ENCODE measurements around the gene IRGC. TPM values are rescaled to one million over a fixed set of nuclear protein-coding genes. Genes with fewer than 3 reads are reported as not detected.

IRGC gene
- total and polyA plus RNA-seq, 2 donors (not counting 3 experiments of a cell fraction or from before 2014, with no cell fraction given) = not detected

- ChIA-PET POLR2A (interaction anchor here (1.1 to 1.2 kb wide), 2 partner anchors 25 to 31 kb away, joined by 3 read pairs; partner anchors contain the start of gene PLAUR), CTCF (interaction anchor here (0.6 to 2.0 kb wide), 12 partner anchors 21 to 109 kb away, joined by 3 to 13 read pairs (median 4); partner anchors contain the start of gene SMG9)
- Histone ChIP-seq H4K20me1 (replicated peaks; ENCODE audit: control insufficient read depth, extremely low read depth, insufficient read depth, low read length) (no peaks in the 10 kb centered on the region), H3K9ac (replicated peaks; ENCODE audit: extremely low read depth, insufficient read depth, low read length) (peak overlapping the region; percentile 57), H2AFZ (ENCODE audit: low read depth, low read length) (peak overlapping the region; percentile 78), H3K27ac (ENCODE audit: insufficient read depth, low read depth, low read length) (peak overlapping the region; percentile 95), H3K27me3 (ENCODE audit: control insufficient read depth in 2 of 2, insufficient read depth in 2 of 2, low read length in 2 of 2) (no peaks in the 10 kb centered on the region), H3K9me1 (replicated peaks; ENCODE audit: control insufficient read depth, extremely low read depth, insufficient read depth, low read length) (no peaks in the 10 kb centered on the region), H3K9me3 (replicated peaks; ENCODE audit: control insufficient read depth, insufficient read depth, low read length) (no peaks in the 10 kb centered on the region), H3K79me2 (ENCODE audit: control insufficient read depth, insufficient read depth, low read length) (no peaks in the 10 kb centered on the region), H3K36me3 (ENCODE audit: control insufficient read depth in 2 of 2, extremely low read depth in 1 of 2, insufficient read depth in 2 of 2, low read length in 2 of 2) (no peaks in the 10 kb centered on the region), H3K4me2 (ENCODE audit: insufficient read depth, low read length) (peak overlapping the region; percentile 61), H3K4me3 (replicated peaks in 1 of 3; ENCODE audit: insufficient read depth in 1 of 3, low read depth in 1 of 3, low read length in 3 of 3) (no peak overlapping the region), H3K4me1 (ENCODE audit: control insufficient read depth, extremely low read depth, insufficient read depth, low read length) (peaks cover 12% of the 10 kb centered on the region)
- no peak for TF ChIP-seq POLR2A (IDR thresholded peaks at IDR 0.05; ENCODE audit: low read depth, low read length)
- no peak for TF ChIP-seq FOS (IDR thresholded peaks at IDR 0.05; ENCODE audit: borderline replicate concordance, insufficient read depth, low read length)
- TF ChIP-seq GATA2 (IDR thresholded peaks at IDR 0.05; ENCODE audit: insufficient read depth, insufficient read length, low read depth, low read length) = no peak
- no peak for TF ChIP-seq MYC (IDR thresholded peaks at IDR 0.05; ENCODE audit: low read depth, low read length)
- TF ChIP-seq EZH2 (IDR thresholded peaks at IDR 0.05; ENCODE audit: borderline replicate concordance, low read depth, low read length, severe bottlenecking) = no peak
- TF ChIP-seq, protein P1, sequence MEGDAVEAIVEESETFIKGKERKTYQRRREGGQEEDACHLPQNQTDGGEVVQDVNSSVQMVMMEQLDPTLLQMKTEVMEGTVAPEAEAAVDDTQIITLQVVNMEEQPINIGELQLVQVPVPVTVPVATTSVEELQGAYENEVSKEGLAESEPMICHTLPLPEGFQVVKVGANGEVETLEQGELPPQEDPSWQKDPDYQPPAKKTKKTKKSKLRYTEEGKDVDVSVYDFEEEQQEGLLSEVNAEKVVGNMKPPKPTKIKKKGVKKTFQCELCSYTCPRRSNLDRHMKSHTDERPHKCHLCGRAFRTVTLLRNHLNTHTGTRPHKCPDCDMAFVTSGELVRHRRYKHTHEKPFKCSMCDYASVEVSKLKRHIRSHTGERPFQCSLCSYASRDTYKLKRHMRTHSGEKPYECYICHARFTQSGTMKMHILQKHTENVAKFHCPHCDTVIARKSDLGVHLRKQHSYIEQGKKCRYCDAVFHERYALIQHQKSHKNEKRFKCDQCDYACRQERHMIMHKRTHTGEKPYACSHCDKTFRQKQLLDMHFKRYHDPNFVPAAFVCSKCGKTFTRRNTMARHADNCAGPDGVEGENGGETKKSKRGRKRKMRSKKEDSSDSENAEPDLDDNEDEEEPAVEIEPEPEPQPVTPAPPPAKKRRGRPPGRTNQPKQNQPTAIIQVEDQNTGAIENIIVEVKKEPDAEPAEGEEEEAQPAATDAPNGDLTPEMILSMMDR (IDR thresholded peaks at IDR 0.05; ENCODE audit: extremely low read depth in 1 of 2, insufficient read depth in 1 of 2, low read depth in 1 of 2, low read length in 2 of 2) = no peak
- no peak for TF ChIP-seq POLR2AphosphoS5 (IDR thresholded peaks at IDR 0.05; ENCODE audit: insufficient read depth, low read depth, low read length)
- TF ChIP-seq MAX (IDR thresholded peaks at IDR 0.05; ENCODE audit: insufficient read depth, insufficient read length) = no peak
- FAIRE-seq (no peak), DNase-seq (ENCODE audit: low read depth, low spot score) (peak; percentile 69)
- BruUV-seq (replicated peaks) = no TSS peak
- intact Hi-C loops (cut with micrococcal nuclease) = loop anchor here (1.0 to 5.0 kb wide), 2 partner anchors 25 to 67 kb away; no protein-coding TSS in a partner anchor
- dilution Hi-C loops (cut with MboI; ENCODE audit: extremely low pct_ligation_motif_present, low sequenced_read_pairs) = no loop called here
Measured at GRCh38 chr19:43700395-43701000, 15.4 kb upstream of the IRGC start.

Measured in endothelial cell of umbilical vein (primary cell).